Ishikawa (cell line): ENCODE results near the gene KIAA1671.

Source experiments
- EGR1 ChIP-seq: IDR thresholded peaks from 2 replicates; pipeline ENCODE4 v1.6.1; 2012
- MAX ChIP-seq: IDR thresholded peaks from 2 replicates; pipeline ENCODE4 v1.6.1; 2012
- NFIC ChIP-seq: IDR thresholded peaks from 2 replicates; pipeline ENCODE4 v1.6.1; 2012
- RAD21 ChIP-seq: IDR thresholded peaks from 2 replicates; pipeline ENCODE4 v1.6.1; 2012; ENCODE audit warnings: low read depth
- TAF1 ChIP-seq: IDR thresholded peaks from 2 replicates; pipeline ENCODE4 v1.6.1; 2012; ENCODE audit warnings: low read depth, mild to moderate bottlenecking
- USF1 ChIP-seq: IDR thresholded peaks from 2 replicates; pipeline ENCODE4 v1.6.1; 2012
- YY1 ChIP-seq: IDR thresholded peaks from 2 replicates; pipeline ENCODE4 v1.6.1; 2012; ENCODE audit warnings: low read depth
- ZBTB7A ChIP-seq: IDR thresholded peaks from 2 replicates; pipeline ENCODE4 v1.6.1; 2012; ENCODE audit warnings: low read depth

- TF ChIP-seq ZBTB7A (no peak), MAX (no peak), YY1 (no peak), TAF1 (no peak), EGR1 (no peak), RAD21 (no peak), NFIC (no peak), USF1 (no peak)
Measured at GRCh38 chr22:25201557-25202273, 249.2 kb downstream of the KIAA1671 start.
